ENCODE data around the gene ATG9B. TPM values are rescaled to one million over a fixed set of nuclear protein-coding genes. Genes with fewer than 3 reads are reported as not detected.
A peak's percentile ranks its signal among the peaks of the same experiment; 100 is the strongest.

Gene ATG9B
- total RNA-seq, 1 experiment from 2014 or later, result 0.98 TPM

DNA sequence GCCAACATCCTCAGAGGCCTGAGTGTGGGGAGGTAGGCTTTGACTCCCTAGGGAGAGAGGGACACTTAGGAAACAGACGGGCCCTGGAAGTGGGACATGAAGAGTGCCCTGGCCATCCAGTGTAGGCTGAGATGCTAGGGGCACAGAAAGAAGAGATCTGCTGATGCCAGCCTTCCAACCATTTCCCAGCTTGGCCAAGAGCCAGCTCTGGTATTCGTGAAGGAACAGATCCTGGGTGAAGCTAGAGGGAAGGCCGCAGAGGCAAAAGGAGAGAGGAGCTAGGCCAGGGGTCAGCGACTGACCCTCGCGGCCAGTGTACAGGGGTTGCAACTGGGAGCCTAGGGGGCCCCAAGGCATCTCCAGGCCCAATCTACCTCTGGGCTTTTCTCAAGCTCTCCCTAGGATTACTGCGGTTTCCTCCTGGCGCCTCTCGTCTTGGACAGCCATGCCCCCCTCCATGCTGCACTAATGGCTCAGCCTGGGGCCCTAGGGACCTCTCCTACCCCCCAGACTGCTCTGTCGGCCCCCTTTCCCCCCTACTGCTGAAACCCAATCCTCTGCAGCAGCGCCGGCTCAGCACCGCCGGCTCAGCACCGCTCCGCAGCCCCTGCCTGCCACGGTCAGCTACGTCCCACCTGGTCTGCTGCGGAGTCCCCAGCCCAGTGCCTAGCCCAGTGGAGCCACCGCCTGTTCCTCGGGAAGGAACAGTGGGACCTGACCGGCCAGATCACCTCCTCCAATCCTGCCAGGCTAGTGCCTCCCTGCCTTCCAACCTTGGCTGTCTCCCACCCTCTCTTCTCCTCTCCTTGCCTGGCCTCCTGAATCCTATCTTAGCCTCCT, 23.9 kb upstream of the ATG9B start, which contains the start of gene ASIC3:
Gene ASIC3, plus strand, starts transcription at position 556 of the 840 bp plus-strand sequence. CDS start 355 bp downstream, outside the sequence.
- no peak within 1 kb of the TSS for H3K27ac ChIP-seq (ENCODE audit: low read length)

DNA sequence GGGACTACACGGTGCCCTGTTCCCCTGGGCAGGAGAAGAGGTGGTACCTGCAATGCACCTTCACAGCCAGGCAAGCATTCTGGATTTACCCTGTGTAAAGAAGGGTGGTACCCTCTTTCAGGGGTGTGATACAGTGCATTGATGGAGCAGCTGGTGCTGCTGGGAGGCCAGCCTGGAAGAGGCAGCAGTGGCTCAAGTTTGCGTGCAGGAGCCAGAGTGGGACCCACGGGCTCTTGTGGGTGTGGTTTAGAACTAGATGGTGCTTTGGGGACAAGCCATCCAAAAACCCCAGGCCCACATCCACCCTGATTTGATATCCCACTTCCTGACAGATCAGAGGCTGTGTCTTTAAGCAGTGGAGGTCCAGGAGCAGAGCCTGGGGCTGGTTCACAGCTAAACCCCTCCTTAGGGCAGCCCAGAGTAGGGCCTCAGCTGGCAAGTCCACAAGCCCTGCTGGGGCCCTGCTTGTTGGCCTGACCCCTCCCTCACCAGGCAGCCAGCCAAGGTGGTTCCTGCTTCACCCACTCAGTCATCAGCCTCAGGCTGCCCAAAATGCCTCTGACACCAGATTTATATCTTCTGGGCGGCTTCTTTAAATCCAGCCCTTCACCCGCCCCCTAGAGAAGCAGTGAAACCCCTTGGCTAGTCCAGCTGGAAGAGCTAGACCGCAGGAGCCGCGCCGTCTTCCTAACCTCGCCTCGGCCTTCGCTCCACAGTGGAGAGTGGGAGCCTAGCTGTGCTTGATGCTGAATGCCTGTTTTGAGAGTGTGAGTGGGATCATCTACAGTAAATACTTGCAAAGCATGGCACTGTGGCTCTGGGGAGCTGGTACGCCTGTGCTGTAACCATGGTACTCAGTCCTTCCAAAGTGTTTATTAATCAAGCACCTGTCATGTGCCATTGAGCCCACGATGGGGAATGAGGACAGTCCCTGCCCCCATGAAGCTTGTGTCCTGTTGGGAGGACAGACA, 22.6 kb upstream of the ATG9B start:
- TF ChIP-seq, protein P1, sequence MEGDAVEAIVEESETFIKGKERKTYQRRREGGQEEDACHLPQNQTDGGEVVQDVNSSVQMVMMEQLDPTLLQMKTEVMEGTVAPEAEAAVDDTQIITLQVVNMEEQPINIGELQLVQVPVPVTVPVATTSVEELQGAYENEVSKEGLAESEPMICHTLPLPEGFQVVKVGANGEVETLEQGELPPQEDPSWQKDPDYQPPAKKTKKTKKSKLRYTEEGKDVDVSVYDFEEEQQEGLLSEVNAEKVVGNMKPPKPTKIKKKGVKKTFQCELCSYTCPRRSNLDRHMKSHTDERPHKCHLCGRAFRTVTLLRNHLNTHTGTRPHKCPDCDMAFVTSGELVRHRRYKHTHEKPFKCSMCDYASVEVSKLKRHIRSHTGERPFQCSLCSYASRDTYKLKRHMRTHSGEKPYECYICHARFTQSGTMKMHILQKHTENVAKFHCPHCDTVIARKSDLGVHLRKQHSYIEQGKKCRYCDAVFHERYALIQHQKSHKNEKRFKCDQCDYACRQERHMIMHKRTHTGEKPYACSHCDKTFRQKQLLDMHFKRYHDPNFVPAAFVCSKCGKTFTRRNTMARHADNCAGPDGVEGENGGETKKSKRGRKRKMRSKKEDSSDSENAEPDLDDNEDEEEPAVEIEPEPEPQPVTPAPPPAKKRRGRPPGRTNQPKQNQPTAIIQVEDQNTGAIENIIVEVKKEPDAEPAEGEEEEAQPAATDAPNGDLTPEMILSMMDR (IDR thresholded peaks at IDR 0.05), result no peak
- TF ChIP-seq SIN3A (IDR thresholded peaks at IDR 0.05; ENCODE audit: borderline replicate concordance, insufficient read depth, low read depth, low read length), result no peak
- TF ChIP-seq, protein P2, sequence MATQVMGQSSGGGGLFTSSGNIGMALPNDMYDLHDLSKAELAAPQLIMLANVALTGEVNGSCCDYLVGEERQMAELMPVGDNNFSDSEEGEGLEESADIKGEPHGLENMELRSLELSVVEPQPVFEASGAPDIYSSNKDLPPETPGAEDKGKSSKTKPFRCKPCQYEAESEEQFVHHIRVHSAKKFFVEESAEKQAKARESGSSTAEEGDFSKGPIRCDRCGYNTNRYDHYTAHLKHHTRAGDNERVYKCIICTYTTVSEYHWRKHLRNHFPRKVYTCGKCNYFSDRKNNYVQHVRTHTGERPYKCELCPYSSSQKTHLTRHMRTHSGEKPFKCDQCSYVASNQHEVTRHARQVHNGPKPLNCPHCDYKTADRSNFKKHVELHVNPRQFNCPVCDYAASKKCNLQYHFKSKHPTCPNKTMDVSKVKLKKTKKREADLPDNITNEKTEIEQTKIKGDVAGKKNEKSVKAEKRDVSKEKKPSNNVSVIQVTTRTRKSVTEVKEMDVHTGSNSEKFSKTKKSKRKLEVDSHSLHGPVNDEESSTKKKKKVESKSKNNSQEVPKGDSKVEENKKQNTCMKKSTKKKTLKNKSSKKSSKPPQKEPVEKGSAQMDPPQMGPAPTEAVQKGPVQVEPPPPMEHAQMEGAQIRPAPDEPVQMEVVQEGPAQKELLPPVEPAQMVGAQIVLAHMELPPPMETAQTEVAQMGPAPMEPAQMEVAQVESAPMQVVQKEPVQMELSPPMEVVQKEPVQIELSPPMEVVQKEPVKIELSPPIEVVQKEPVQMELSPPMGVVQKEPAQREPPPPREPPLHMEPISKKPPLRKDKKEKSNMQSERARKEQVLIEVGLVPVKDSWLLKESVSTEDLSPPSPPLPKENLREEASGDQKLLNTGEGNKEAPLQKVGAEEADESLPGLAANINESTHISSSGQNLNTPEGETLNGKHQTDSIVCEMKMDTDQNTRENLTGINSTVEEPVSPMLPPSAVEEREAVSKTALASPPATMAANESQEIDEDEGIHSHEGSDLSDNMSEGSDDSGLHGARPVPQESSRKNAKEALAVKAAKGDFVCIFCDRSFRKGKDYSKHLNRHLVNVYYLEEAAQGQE (IDR thresholded peaks at IDR 0.05; ENCODE audit: insufficient read depth in 1 of 2, low read depth in 2 of 2, low read length in 1 of 2), result no peak
- no peak for TF ChIP-seq TCF7L2 (IDR thresholded peaks at IDR 0.05; ENCODE audit: low read depth, low read length)
- no peak for TF ChIP-seq POLR2AphosphoS5 (IDR thresholded peaks at IDR 0.05; ENCODE audit: low read depth, low read length)
- POLR2A ChIA-PET, result no interaction called here
- ATAC-seq (peak; percentile 6; the same call in 1 of the 2 replicates), DNase-seq (ENCODE audit: low read depth, low spot score) (no peak)
- intact Hi-C loops (cut with micrococcal nuclease; ENCODE audit: unreplicated experiment), result no loop called here
- no peak overlapping the region for H3K4me3 ChIP-seq (ENCODE audit: low read depth in 2 of 2, low read length in 2 of 2)
- in situ Hi-C loops (cut with HindIII; ENCODE audit: low pct_unique_long_range_greater_than_20kb, low sequenced_read_pairs), result no loop called here
- H3K36me3 ChIP-seq (ENCODE audit: control insufficient read depth, insufficient read depth, low read length), result no peaks in the 10 kb centered on the region
- H3K4me1 ChIP-seq (ENCODE audit: control insufficient read depth, insufficient read depth, low read length), result no peaks in the 10 kb centered on the region
- no peak overlapping the region for H3K27ac ChIP-seq (ENCODE audit: low read length)
- BruUV-seq (replicated peaks), result no TSS peak
- CTCF ChIA-PET, result no interaction called here
- no peaks in the 10 kb centered on the region for H3K27me3 ChIP-seq (ENCODE audit: control insufficient read depth, insufficient read depth, low read length)
- H3K9me3 ChIP-seq (ENCODE audit: control insufficient read depth, insufficient read depth, low read depth, low read length), result no peaks in the 10 kb centered on the region

More for the DNA sequence above, 23.9 kb upstream of the ATG9B start, which contains the start of gene ASIC3:
- Histone ChIP-seq H3K9me3 (ENCODE audit: control insufficient read depth, insufficient read depth, low read depth, low read length) (no peaks in the 10 kb centered on the region), H3K36me3 (ENCODE audit: control insufficient read depth, insufficient read depth, low read length) (no peaks in the 10 kb centered on the region), H3K27me3 (ENCODE audit: control insufficient read depth, insufficient read depth, low read length) (no peaks in the 10 kb centered on the region), H3K4me3 (ENCODE audit: low read depth in 2 of 2, low read length in 2 of 2) (no peak within 1 kb of the TSS), H3K4me1 (ENCODE audit: control insufficient read depth, insufficient read depth, low read length) (no peaks in the 10 kb centered on the region)
- TF ChIP-seq, protein P2 (IDR thresholded peaks at IDR 0.05; ENCODE audit: insufficient read depth in 1 of 2, low read depth in 2 of 2, low read length in 1 of 2), result no peak
- TF ChIP-seq SIN3A (IDR thresholded peaks at IDR 0.05; ENCODE audit: borderline replicate concordance, insufficient read depth, low read depth, low read length), result no peak
- no peak for TF ChIP-seq POLR2AphosphoS5 (IDR thresholded peaks at IDR 0.05; ENCODE audit: low read depth, low read length)
- TF ChIP-seq TCF7L2 (IDR thresholded peaks at IDR 0.05; ENCODE audit: low read depth, low read length), result no peak
- DNase-seq (ENCODE audit: low read depth, low spot score) (no peak), ATAC-seq (no peak)
- CTCF ChIA-PET, result no interaction called here
- BruUV-seq (replicated peaks), result no TSS peak
- in situ Hi-C loops (cut with HindIII; ENCODE audit: low pct_unique_long_range_greater_than_20kb, low sequenced_read_pairs) (no loop called here), intact Hi-C loops (cut with micrococcal nuclease; ENCODE audit: unreplicated experiment) (no loop called here)
- POLR2A ChIA-PET, result no interaction called here

Measured in Panc1 (cell line).